ENCODE results near the gene ANXA2. TPM values are rescaled to one million over a fixed set of nuclear protein-coding genes. Genes with fewer than 3 reads are reported as not detected.

The ANXA2 gene
- polyA plus RNA-seq, 1 donor (not counting 4 experiments of a cell fraction or from before 2014, with no cell fraction given) = 11,017 TPM

DNA sequence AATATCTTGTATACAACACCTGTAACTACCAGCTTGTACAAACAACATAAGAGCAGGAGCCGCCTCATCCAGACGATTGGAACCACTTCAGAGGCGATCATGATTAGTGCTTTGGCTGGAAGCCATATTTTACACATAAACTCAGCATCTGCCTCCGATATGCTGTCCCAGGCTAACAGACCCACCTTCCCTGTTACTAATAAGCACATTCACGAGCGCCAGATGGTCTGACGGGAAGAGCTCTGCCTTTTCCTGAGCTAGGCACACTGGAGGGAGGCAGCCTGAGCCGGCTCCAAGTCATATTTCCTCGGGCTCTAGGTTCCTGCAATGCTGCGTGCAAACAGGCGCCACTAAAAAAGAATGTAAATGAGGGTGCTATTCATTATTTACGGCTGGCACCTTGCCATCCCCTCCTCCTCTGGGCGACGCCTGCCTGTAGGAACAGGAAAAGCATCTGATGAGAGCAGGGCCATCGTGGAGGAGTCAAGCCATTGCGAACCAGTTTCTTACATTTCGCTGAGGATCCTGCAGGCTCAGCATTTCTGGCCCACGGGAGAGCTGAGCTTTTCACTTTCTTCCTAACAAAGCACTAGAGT is 98.2 kb downstream of the ANXA2 start:
- no peaks in the 10 kb centered on the region for H3K36me3 ChIP-seq (ENCODE audit: control insufficient read depth in 2 of 2, extremely low read depth in 1 of 2, insufficient read depth in 2 of 2, low read length in 2 of 2)
- FAIRE-seq (peak; percentile 90), DNase-seq (ENCODE audit: low read depth, low spot score) (peak; percentile 23)
- H4K20me1 ChIP-seq (ENCODE audit: control insufficient read depth, extremely low read depth, insufficient read depth, low read length) = no peaks in the 10 kb centered on the region
- no peak overlapping the region for H3K27ac ChIP-seq (ENCODE audit: control insufficient read depth, insufficient read depth, low read length)
- no peak overlapping the region for H3K9ac ChIP-seq (ENCODE audit: control insufficient read depth, extremely low read depth, insufficient read depth, low read length)
- H3K4me2 ChIP-seq (ENCODE audit: control insufficient read depth, extremely low read depth, insufficient read depth, low read depth, low read length) = peak overlapping the region; percentile 40
- no peak for TF ChIP-seq EZH2 (IDR thresholded peaks at IDR 0.05; ENCODE audit: low read length)
- TF ChIP-seq, protein P1, sequence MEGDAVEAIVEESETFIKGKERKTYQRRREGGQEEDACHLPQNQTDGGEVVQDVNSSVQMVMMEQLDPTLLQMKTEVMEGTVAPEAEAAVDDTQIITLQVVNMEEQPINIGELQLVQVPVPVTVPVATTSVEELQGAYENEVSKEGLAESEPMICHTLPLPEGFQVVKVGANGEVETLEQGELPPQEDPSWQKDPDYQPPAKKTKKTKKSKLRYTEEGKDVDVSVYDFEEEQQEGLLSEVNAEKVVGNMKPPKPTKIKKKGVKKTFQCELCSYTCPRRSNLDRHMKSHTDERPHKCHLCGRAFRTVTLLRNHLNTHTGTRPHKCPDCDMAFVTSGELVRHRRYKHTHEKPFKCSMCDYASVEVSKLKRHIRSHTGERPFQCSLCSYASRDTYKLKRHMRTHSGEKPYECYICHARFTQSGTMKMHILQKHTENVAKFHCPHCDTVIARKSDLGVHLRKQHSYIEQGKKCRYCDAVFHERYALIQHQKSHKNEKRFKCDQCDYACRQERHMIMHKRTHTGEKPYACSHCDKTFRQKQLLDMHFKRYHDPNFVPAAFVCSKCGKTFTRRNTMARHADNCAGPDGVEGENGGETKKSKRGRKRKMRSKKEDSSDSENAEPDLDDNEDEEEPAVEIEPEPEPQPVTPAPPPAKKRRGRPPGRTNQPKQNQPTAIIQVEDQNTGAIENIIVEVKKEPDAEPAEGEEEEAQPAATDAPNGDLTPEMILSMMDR (optimal IDR thresholded peaks at IDR 0.05 in 1 of 3, IDR thresholded peaks at IDR 0.05 in 1 of 3, conservative IDR thresholded peaks at IDR 0.05 in 1 of 3; ENCODE audit: extremely low read depth in 1 of 3, insufficient read depth in 2 of 3, low read length in 3 of 3) = peak in 2 of 3 experiments; percentile 61 to 62
- dilution Hi-C loops (cut with MboI; ENCODE audit: extremely low pct_ligation_motif_present, low sequenced_read_pairs) = no loop called here
- H3K27me3 ChIP-seq (ENCODE audit: control insufficient read depth, extremely low read depth, insufficient read depth, low read length) = no peaks in the 10 kb centered on the region
- H2AFZ ChIP-seq (ENCODE audit: control insufficient read depth, low read length) = no peak overlapping the region
- no peaks in the 10 kb centered on the region for H3K9me1 ChIP-seq (ENCODE audit: control insufficient read depth, extremely low read depth, insufficient read depth, low read length)
- peaks cover 16% of the 10 kb centered on the region for H3K4me1 ChIP-seq (ENCODE audit: control insufficient read depth, extremely low read depth, insufficient read depth, low read length)
- no peaks in the 10 kb centered on the region for H3K79me2 ChIP-seq (ENCODE audit: control insufficient read depth, insufficient read depth, low read length)
- H3K4me3 ChIP-seq (ENCODE audit: control insufficient read depth in 2 of 3, extremely low read depth in 1 of 3, insufficient read depth in 2 of 3, low read depth in 1 of 3, low read length in 3 of 3) = peak overlapping the region in 1 of 3 experiments; percentile 22
- H3K9me3 ChIP-seq (ENCODE audit: control insufficient read depth, low read depth, low read length) = no peaks in the 10 kb centered on the region

Small RNA genes lying within 50 kb of the gene (small RNA-seq; reads per million reads assigned to genes)
- 0 reads per million in 3 experiments for gene AC087385.3 (ENCODE audit: insufficient read length in 3 of 3, low read depth in 3 of 3, low replicate concordance in 1 of 3)

Other genes starting within 250 kb of the ANXA2 start
- 18.7 to 34.1 TPM (median 29.4 TPM) in 3 replicates for gene ICE2, start 81.2 kb upstream of the ANXA2 start, polyA plus RNA-seq